SK-N-SH (cell line): ENCODE results near the gene NPDC1. TPM values are rescaled to one million over a fixed set of nuclear protein-coding genes. Genes with fewer than 3 reads are reported as not detected.

Source experiments
- CTCF ChIA-PET: fragments of 300-600, 350-600 bp; formaldehyde crosslinking; extraction: SDS; loops from one replicate; lab custom pipeline; 2021; lab: Yijun Ruan, JAX
- POLR2A ChIA-PET: fragments of 350-600 bp; sonication (Branson Sonifier 250); formaldehyde crosslinking; extraction: SDS; loops from one replicate; lab custom pipeline; 2020; ENCODE audit warnings: antibody characterized with exemption, inconsistent platforms; lab: Yijun Ruan, JAX
- DNase-seq: peaks from one replicate; pipeline ENCODE4 v3.0.0; 2012
- H2AFZ ChIP-seq: fragments of 200-600 bp; sonication (generic); 2 replicates; pipeline ENCODE4 v1.8.1; 2016; ENCODE audit warnings: antibody characterized with exemption, mild to moderate bottlenecking, low read depth
- H3F3A ChIP-seq: fragments of 200-600 bp; sonication (generic); replicated peaks from 2 replicates; pipeline ENCODE3; 2016; ENCODE audit warnings: antibody characterized with exemption, mild to moderate bottlenecking; ENCODE audit not compliant: insufficient read depth
- H3K27ac ChIP-seq, 2 experiments: fragments of 200-500 bp in 1 of 2; fragments of 200-600 bp in 1 of 2; sonication (Bioruptor generic) in 1 of 2; sonication (generic), shearing (Covaris generic) in 1 of 2; 2 replicates each; pipeline versions ENCODE4 v1.5.1 to v1.6.1; 2014 to 2016; ENCODE audit warnings: low read depth in 2 of 2, inconsistent platforms in 1 of 2, low read length in 1 of 2, mild to moderate bottlenecking in 1 of 2, mixed read lengths in 1 of 2
- H3K27me3 ChIP-seq: fragments of 200-600 bp; sonication (generic), shearing (Covaris generic); 2 replicates; pipeline ENCODE4 v1.6.1; 2016; ENCODE audit warnings: mixed run types; ENCODE audit not compliant: insufficient read depth
- H3K36me3 ChIP-seq, 2 experiments: fragments of 200-500 bp in 1 of 2; fragments of 200-600 bp in 1 of 2; sonication (Bioruptor generic) in 1 of 2; sonication (generic) in 1 of 2; replicated peaks in 1 of 2; 2 replicates each; pipeline versions ENCODE3 to v1.5.1; 2014 to 2016; ENCODE audit warnings: low read length in 1 of 2, mild to moderate bottlenecking in 1 of 2; ENCODE audit not compliant: insufficient read depth in 2 of 2, control insufficient read depth in 1 of 2
- H3K4me1 ChIP-seq, 2 experiments: fragments of 200-500 bp in 1 of 2; fragments of 200-600 bp in 1 of 2; sonication (Bioruptor generic) in 1 of 2; sonication (generic), shearing (Covaris generic) in 1 of 2; 2 replicates each; pipeline versions ENCODE4 v1.5.1 to v1.6.1; 2014 to 2016; ENCODE audit warnings: low read depth in 1 of 2, low read length in 1 of 2, mixed run types in 1 of 2; ENCODE audit not compliant: insufficient read depth in 2 of 2, control insufficient read depth in 1 of 2
- H3K4me2 ChIP-seq: fragments of 200-600 bp; sonication (generic), shearing (Covaris generic); 2 replicates; pipeline ENCODE4 v1.6.1; 2017; ENCODE audit warnings: mixed run types
- H3K4me3 ChIP-seq, 2 experiments: fragments of 200-500 bp in 1 of 2; fragments of 200-600 bp in 1 of 2; sonication (Bioruptor generic) in 1 of 2; sonication (generic), shearing (Covaris generic) in 1 of 2; 2 replicates each; pipeline versions ENCODE4 v1.5.1 to v1.8.1; 2014 to 2016; ENCODE audit warnings: low read depth in 2 of 2, inconsistent platforms in 1 of 2, low read length in 1 of 2, mild to moderate bottlenecking in 1 of 2, mixed read lengths in 1 of 2, moderate library complexity in 1 of 2
- H3K79me2 ChIP-seq: fragments of 200-600 bp; sonication (generic); 2 replicates; pipeline ENCODE4 v1.8.1; 2017; ENCODE audit warnings: mild to moderate bottlenecking; ENCODE audit not compliant: insufficient read depth
- H3K9ac ChIP-seq: fragments of 200-600 bp; sonication (generic); 2 replicates; pipeline ENCODE4 v1.6.1; 2017; ENCODE audit warnings: mixed run types
- H3K9me2 ChIP-seq: fragments of 200-600 bp; sonication (generic); 2 replicates; pipeline ENCODE4 v1.6.1; 2017; ENCODE audit warnings: mixed run types
- H3K9me3 ChIP-seq: fragments of 200-600 bp; sonication (generic); 2 replicates; pipeline ENCODE4 v1.6.1; 2017; ENCODE audit warnings: mixed run types, mild to moderate bottlenecking, moderate library complexity
- H4K20me1 ChIP-seq: fragments of 200-600 bp; sonication (generic); 2 replicates; pipeline ENCODE4 v1.6.1; 2017; ENCODE audit warnings: mild to moderate bottlenecking, mixed run types; ENCODE audit not compliant: insufficient read depth
- CHD2 ChIP-seq: fragments of 150-350 bp; IDR thresholded peaks from 2 replicates; pipeline ENCODE4 v1.6.1; 2018; ENCODE audit warnings: low read length; ENCODE audit not compliant: partially characterized antibody
- ELF1 ChIP-seq: IDR thresholded peaks from 2 replicates; pipeline ENCODE4 v1.4.0; 2012
- FOSL2 ChIP-seq: IDR thresholded peaks from 2 replicates; pipeline ENCODE4 v1.4.0; 2012; ENCODE audit warnings: low read depth, mild to moderate bottlenecking, moderate library complexity, borderline replicate concordance
- FOXM1 ChIP-seq: IDR thresholded peaks from 2 replicates; pipeline ENCODE4 v1.4.0; 2012; ENCODE audit warnings: low read depth, mild to moderate bottlenecking
- GABPA ChIP-seq: IDR thresholded peaks from 2 replicates; pipeline ENCODE4 v1.4.0; 2012; ENCODE audit warnings: low read depth, mild to moderate bottlenecking
- GATA2 ChIP-seq: sonication (generic); formaldehyde crosslinking; IDR thresholded peaks from 2 replicates; pipeline ENCODE4 v1.5.0; 2020; ENCODE audit warnings: mild to moderate bottlenecking, missing genetic modification reagents
- IRF3 ChIP-seq: fragments of 150-350 bp; IDR thresholded peaks from 2 replicates; pipeline ENCODE4 v1.6.1; 2016; ENCODE audit warnings: mild to moderate bottlenecking, low read depth, low read length
- MEF2A ChIP-seq: IDR thresholded peaks from 2 replicates; pipeline ENCODE4 v1.4.0; 2012; ENCODE audit warnings: low read depth, borderline replicate concordance
- NRF1 ChIP-seq: IDR thresholded peaks from 2 replicates; pipeline ENCODE4 v1.6.1; 2012; ENCODE audit warnings: low read depth, mild to moderate bottlenecking, low read length
- RAD21 ChIP-seq: IDR thresholded peaks from 2 replicates; pipeline ENCODE4 v1.6.1; 2012; ENCODE audit warnings: mild to moderate bottlenecking, low read length
- RXRA ChIP-seq: IDR thresholded peaks from 2 replicates; pipeline ENCODE4 v1.4.0; 2012; ENCODE audit warnings: low read depth, mild to moderate bottlenecking, borderline replicate concordance
- SMC3 ChIP-seq: IDR thresholded peaks from 2 replicates; pipeline ENCODE4 v1.6.1; 2012; ENCODE audit warnings: low read depth, low read length, improper control_type of control experiment
- TCF12 ChIP-seq: IDR thresholded peaks from 2 replicates; pipeline ENCODE4 v1.4.0; 2012
- TEAD4 ChIP-seq: IDR thresholded peaks from 2 replicates; pipeline ENCODE4 v1.4.0; 2012; ENCODE audit warnings: mild to moderate bottlenecking, borderline replicate concordance; ENCODE audit not compliant: insufficient read depth
- USF1 ChIP-seq: IDR thresholded peaks from 2 replicates; pipeline ENCODE4 v1.4.0; 2012; ENCODE audit warnings: low read depth, borderline replicate concordance
- WGBS: methylation state at CpG from one replicate; pipeline ENCODE4 v1.1.6; 2017; ENCODE audit warnings: low lambda C conversion rate; 5-methylcytosine and 5-hydroxymethylcytosine counted together
- polyA plus RNA-seq, 3 experiments: library from polyadenylated mRNA; depleted of rRNA; stranded (reverse); fragments of >200 nt; gene quantifications; 2 replicates each; pipeline ENCODE4 v1.2.3, GENCODE V29; 2012
- TF ChIP-seq, protein P1 (sequence below): fragments of 150-350 bp; IDR thresholded peaks from 2 replicates; pipeline ENCODE4 v1.6.1; 2017; ENCODE audit warnings: antibody characterized with exemption, low read length, low read depth, borderline replicate concordance

The NPDC1 gene
- polyA plus RNA-seq, 1 of the 3 experiments (the other 2 are of a cell fraction): 48.1 TPM

- no peak overlapping the region for H2AFZ ChIP-seq
- peaks cover 13 to 21% of the 10 kb centered on the region in 2 experiments for H3K4me1 ChIP-seq
- POLR2A ChIA-PET: no interaction called here
- no peak for TF ChIP-seq CHD2
- no peak for TF ChIP-seq USF1
- TF ChIP-seq MEF2A: no peak
- TF ChIP-seq IRF3: no peak
- no peak for TF ChIP-seq SMC3
- no peak for TF ChIP-seq NRF1
- no peak for TF ChIP-seq TEAD4
- TF ChIP-seq FOSL2: no peak
- no peak for TF ChIP-seq TCF12
- TF ChIP-seq GATA2 (CRISPR knock-in tag): no peak
- TF ChIP-seq GABPA: no peak
- TF ChIP-seq FOXM1: no peak
- TF ChIP-seq RXRA: no peak
- TF ChIP-seq RAD21: no peak
- TF ChIP-seq ELF1: no peak
- TF ChIP-seq, protein P1, sequence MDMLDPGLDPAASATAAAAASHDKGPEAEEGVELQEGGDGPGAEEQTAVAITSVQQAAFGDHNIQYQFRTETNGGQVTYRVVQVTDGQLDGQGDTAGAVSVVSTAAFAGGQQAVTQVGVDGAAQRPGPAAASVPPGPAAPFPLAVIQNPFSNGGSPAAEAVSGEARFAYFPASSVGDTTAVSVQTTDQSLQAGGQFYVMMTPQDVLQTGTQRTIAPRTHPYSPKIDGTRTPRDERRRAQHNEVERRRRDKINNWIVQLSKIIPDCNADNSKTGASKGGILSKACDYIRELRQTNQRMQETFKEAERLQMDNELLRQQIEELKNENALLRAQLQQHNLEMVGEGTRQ: no peak
- TF ChIP-seq, all 33 proteins: peak for 0
- H3K27me3 ChIP-seq: no peaks in the 10 kb centered on the region
- H3K9me2 ChIP-seq: no peaks in the 10 kb centered on the region
- H3K27ac ChIP-seq: no peak overlapping the region
- CTCF ChIA-PET: interaction anchor here (0.8 to 3.5 kb wide), 7 partner anchors 20 to 149 kb away, joined by 3 to 18 read pairs (median 5); partner anchors contain the start of genes NPDC1 and RNF224
- H3K4me3 ChIP-seq: peak overlapping the region in 1 of 2 experiments; percentile 80; a peak in 1 of 4 replicates
- DNase-seq: no peak
- WGBS: 88% methylated on average over 5 of the region's 5 CpGs
- H3K4me2 ChIP-seq: peak overlapping the region; percentile 99
- H3K79me2 ChIP-seq: peaks cover 18% of the 10 kb centered on the region; the same call in 1 of the 2 replicates
- H3F3A ChIP-seq: peaks cover 12% of the 10 kb centered on the region
- H4K20me1 ChIP-seq: no peaks in the 10 kb centered on the region
- no peak overlapping the region for H3K9ac ChIP-seq
- peaks cover 14% of the 10 kb centered on the region in 2 experiments for H3K36me3 ChIP-seq
- H3K9me3 ChIP-seq: no peaks in the 10 kb centered on the region
These were observed 42.1 kb upstream of the NPDC1 start for GRCh38 chr9:137088121-137088520.
